Upper lobe of left lung (tissue), 6 donors: ENCODE data around the gene TBXAS1. TPM values are rescaled to one million over a fixed set of nuclear protein-coding genes. Genes with fewer than 3 reads are reported as not detected.

ENCODE experiments used
- ATAC-seq, 2 donors: fragments of 200-7000 bp; cut with Tn5 transposase; one replicate each; pipeline ENCODE4 v1.9.1; 2022; ENCODE audit warnings: mild to moderate bottlenecking in 2 of 2, moderate library complexity in 2 of 2; ENCODE audit not compliant: low FRiP score in 2 of 2
- DNase-seq, 2 donors: peaks; one replicate each; pipeline ENCODE4 v3.0.0-alpha.2; 2019 to 2020
- H3K27ac ChIP-seq, 4 donors: fragments of 200-600 bp; sonication (generic); one replicate each; pipeline ENCODE4 v1.5.1; 2016 to 2019
- H3K27me3 ChIP-seq, 4 donors: fragments of 200-600 bp; sonication (generic); one replicate each; pipeline ENCODE4 v1.5.1; 2017 to 2019
- H3K36me3 ChIP-seq, 4 donors: fragments of 200-600 bp; sonication (generic); one replicate each; pipeline ENCODE4 v1.5.1; 2016 to 2019
- H3K4me1 ChIP-seq, 4 donors: fragments of 200-600 bp; sonication (generic); one replicate each; pipeline ENCODE4 v1.5.1; 2018 to 2019
- H3K4me3 ChIP-seq, 4 donors: fragments of 200-600 bp; sonication (generic); one replicate each; pipeline ENCODE4 v1.5.1; 2017 to 2019; ENCODE audit warnings: mild to moderate bottlenecking in 2 of 4, moderate library complexity in 1 of 4
- H3K9me3 ChIP-seq, 4 donors: fragments of 200-600 bp; sonication (generic); one replicate each; pipeline ENCODE4 v1.5.1; 2018 to 2019
- EP300 ChIP-seq, 4 donors: sonication (generic); formaldehyde crosslinking; IDR thresholded peaks; one replicate each; pipeline ENCODE4 v1.5.1; 2017; ENCODE audit warnings: antibody characterized with exemption in 4 of 4, control low read depth in 2 of 4
- POLR2A ChIP-seq, 4 donors: fragments of 450-650 bp; IDR thresholded peaks; one replicate each; pipeline ENCODE4 v1.5.1; 2016 to 2017; ENCODE audit warnings: antibody characterized with exemption in 4 of 4, mild to moderate bottlenecking in 2 of 4
- POLR2AphosphoS5 ChIP-seq, 2 donors: sonication (generic); formaldehyde crosslinking; IDR thresholded peaks; one replicate each; pipeline ENCODE4 v1.5.1; 2017; ENCODE audit warnings: antibody characterized with exemption in 2 of 2
- WGBS, 2 donors: methylation state at CpG; one replicate each; pipeline ENCODE4 v1.1.5; 2017 to 2018; 5-methylcytosine and 5-hydroxymethylcytosine counted together
- total RNA-seq, 6 donors: library from RNA; depleted of rRNA in 4 of 6; stranded (reverse); fragments of >200 nt in 4 of 6; gene quantifications; one replicate each; pipeline versions ENCODE4 v1.1.0 to v1.2.1, GENCODE V29; 2016 to 2021
- TF ChIP-seq, protein P1 (sequence below), 6 experiments: fragments of 450-650 bp in 4 of 6; fragments of 200-600 bp in 2 of 6; sonication (generic) in 2 of 6; IDR thresholded peaks; one replicate each; pipeline ENCODE4 v1.5.1; 2016 to 2019; ENCODE audit warnings: antibody characterized with exemption in 6 of 6
- donor health status: DM: no; HTN: no; CAD: no; lungs with moderate emphysema.
- donor health status: DM: no; HTN: yes; CAD: no; lungs with severe emphysema.

TBXAS1 gene
- total RNA-seq, 6 donors from 2014 or later: 62.8 to 317 (median 85.6) TPM

DNA sequence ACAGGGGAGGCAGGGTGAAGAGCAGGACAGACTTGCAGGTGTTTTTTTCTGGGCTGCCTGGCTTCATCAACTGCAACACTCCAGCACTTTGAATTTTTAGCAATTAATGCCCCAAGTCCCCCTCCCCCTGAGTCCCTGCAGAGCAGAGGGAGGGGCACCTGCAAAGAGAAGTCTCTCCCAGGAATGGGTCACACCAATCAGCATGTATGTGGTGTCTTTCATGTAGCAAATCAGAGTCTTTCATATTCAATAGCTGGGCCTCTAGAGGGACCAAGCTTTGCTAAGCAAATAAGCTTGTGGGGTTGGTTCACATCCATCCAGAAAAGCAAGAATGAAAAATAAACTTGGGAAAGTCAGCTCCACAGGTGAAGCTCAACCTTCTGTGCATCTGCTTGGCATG lies 143.0 kb downstream of the TBXAS1 start:
- no peak for ATAC-seq
- TF ChIP-seq, protein P1, sequence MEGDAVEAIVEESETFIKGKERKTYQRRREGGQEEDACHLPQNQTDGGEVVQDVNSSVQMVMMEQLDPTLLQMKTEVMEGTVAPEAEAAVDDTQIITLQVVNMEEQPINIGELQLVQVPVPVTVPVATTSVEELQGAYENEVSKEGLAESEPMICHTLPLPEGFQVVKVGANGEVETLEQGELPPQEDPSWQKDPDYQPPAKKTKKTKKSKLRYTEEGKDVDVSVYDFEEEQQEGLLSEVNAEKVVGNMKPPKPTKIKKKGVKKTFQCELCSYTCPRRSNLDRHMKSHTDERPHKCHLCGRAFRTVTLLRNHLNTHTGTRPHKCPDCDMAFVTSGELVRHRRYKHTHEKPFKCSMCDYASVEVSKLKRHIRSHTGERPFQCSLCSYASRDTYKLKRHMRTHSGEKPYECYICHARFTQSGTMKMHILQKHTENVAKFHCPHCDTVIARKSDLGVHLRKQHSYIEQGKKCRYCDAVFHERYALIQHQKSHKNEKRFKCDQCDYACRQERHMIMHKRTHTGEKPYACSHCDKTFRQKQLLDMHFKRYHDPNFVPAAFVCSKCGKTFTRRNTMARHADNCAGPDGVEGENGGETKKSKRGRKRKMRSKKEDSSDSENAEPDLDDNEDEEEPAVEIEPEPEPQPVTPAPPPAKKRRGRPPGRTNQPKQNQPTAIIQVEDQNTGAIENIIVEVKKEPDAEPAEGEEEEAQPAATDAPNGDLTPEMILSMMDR (IDR thresholded peaks at IDR 0.05): no peak
- no peak for TF ChIP-seq POLR2A (IDR thresholded peaks at IDR 0.05)
- no peak for TF ChIP-seq EP300 (IDR thresholded peaks at IDR 0.05)
- TF ChIP-seq POLR2AphosphoS5 (IDR thresholded peaks at IDR 0.05): no peak
- no peaks in the 10 kb centered on the region for H3K36me3 ChIP-seq
- H3K4me1 ChIP-seq: no peaks in the 10 kb centered on the region
- H3K27ac ChIP-seq: no peak overlapping the region
- no peaks in the 10 kb centered on the region for H3K27me3 ChIP-seq
- H3K4me3 ChIP-seq: no peak overlapping the region
- DNase-seq: no peak
- no peaks in the 10 kb centered on the region for H3K9me3 ChIP-seq

DNA sequence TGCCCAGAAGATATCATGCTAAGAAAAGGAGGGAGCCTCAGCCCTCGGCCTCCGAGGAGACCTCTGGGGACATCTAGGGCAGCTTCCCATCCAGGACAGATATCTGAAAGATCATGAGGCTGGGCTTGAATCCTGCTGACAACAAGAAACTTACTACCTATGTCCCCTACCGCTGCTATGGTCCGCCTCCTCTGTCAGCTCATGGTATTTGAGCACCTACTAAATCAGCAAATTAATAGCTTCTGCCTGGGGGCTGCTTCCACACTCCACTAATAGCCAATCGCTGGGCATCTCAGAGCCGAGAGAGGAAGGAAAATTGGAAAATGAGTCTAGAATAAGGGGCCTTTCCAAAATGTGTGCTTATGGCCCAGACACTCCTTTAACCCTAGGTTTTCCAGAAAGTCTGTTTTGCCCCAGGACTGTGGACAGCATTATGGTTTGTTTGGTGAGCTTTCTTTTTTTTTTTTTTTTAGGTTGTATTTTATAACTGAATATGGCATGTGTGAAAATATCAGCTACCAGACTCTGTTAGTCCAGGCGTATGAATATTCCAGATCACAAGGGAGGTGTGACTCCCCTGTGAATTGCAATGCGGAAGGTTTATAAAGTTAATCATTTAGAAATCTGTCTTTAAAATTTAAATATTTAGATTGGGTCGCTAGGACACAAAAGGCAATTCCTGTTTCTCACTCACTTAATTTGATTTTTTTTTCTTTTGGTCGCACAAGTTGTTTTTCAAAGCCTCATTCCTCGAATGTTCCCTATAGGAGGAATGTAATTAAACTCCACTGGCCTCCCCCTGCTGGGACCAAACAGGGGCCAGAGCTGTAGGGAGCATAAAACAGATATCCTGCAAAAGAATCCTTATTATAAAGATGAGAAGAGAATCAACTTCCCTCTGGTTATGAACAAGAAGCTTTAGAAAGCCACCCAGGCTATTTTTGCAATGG lies 144.3 kb downstream of the TBXAS1 start:
- 79 to 81% methylated on average over 11 of the region's 11 CpGs for WGBS, 2 donors

DNA sequence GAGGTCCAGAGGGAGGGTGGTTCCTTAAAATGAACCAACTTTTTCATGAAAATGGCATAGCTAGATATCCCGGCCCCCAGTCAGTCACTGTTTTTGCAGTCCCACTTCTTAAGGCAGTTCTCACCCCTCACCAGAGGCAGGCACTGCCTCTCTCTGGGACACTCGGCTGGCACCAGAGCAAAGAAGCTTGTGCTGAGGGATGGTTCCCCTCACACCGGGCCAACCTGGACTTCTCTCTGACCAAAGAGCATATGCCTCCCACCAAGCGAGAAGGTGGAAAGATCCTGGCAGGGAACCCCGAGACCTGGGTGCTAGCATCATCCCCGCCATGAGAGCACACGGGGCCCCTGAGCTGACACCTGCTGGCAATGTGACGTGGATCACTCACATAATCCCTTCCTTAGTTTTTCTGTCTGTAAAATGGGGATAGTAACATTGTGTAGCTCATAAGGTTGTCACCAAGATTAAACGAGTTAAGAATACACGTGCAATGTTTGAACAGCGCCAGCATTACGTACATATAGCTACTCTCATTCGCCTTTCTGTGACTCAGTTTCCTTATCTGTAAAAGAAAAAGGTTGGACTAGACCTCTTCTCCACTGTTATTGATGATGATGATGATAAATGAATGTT lies 145.2 kb downstream of the TBXAS1 start:
- no peaks in the 10 kb centered on the region for H3K36me3 ChIP-seq
- H3K27ac ChIP-seq: no peak overlapping the region
- no peaks in the 10 kb centered on the region for H3K4me1 ChIP-seq
- H3K4me3 ChIP-seq: no peak overlapping the region
- H3K27me3 ChIP-seq: no peaks in the 10 kb centered on the region
- WGBS, 2 donors: 95 to 96% methylated on average over 9 to 13 of the region's 13 CpGs
- DNase-seq (no peak), ATAC-seq (no peak)
- TF ChIP-seq POLR2A (IDR thresholded peaks at IDR 0.05) (no peak), POLR2AphosphoS5 (IDR thresholded peaks at IDR 0.05) (no peak), EP300 (IDR thresholded peaks at IDR 0.05) (no peak)
- TF ChIP-seq, protein P1 (IDR thresholded peaks at IDR 0.05): no peak
- H3K9me3 ChIP-seq: no peaks in the 10 kb centered on the region

More for the DNA sequence above, 144.3 kb downstream of the TBXAS1 start:
- H3K4me1 ChIP-seq: no peaks in the 10 kb centered on the region
- H3K36me3 ChIP-seq: no peaks in the 10 kb centered on the region
- TF ChIP-seq, protein P1 (IDR thresholded peaks at IDR 0.05): no peak
- TF ChIP-seq POLR2AphosphoS5 (IDR thresholded peaks at IDR 0.05) (no peak), POLR2A (IDR thresholded peaks at IDR 0.05) (no peak), EP300 (IDR thresholded peaks at IDR 0.05) (no peak)
- DNase-seq (no peak), ATAC-seq (no peak)
- H3K4me3 ChIP-seq: no peak overlapping the region
- no peaks in the 10 kb centered on the region for H3K9me3 ChIP-seq
- H3K27ac ChIP-seq: no peak overlapping the region
- H3K27me3 ChIP-seq: no peaks in the 10 kb centered on the region

DNA sequence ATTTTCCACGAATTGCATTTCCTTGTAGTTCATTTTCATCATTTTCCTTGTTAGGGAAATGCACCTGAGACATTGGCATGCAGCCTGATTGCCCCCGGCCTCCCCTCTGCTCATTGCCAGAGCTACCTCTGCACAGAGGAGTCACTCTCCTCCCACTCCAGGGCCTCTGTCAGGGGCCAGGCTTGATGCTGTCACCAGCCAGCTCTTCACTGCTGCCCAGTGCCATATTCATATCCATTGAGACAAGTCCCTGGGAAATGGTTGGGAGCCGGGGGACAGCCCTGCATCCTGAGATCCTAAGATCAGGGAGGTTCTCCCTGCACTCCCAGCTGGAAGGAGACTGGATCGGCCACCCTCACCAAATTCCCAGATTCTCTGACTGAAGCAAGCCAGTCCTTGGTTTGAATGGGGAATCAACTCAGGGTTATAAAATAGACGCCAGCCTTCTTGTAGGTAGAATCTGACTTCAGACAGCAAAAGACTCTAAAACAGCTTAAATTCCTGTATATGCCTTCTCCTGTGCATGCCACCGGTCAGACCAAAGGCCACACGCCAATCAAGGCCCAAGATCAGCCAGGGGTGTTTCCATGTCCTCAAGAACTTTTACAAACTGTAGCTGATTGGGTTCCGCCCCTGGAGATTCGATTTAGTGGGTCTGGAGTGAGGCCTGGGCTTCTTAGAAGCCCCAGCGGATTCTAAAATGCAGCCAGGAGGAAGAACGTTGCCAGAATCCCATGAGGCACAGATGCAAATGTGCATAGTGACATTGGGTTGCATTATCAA lies 147.2 kb downstream of the TBXAS1 start:
- Histone ChIP-seq H3K27me3 (no peaks in the 10 kb centered on the region), H3K4me3 (no peak overlapping the region), H3K9me3 (no peaks in the 10 kb centered on the region), H3K4me1 (peaks cover 0 to 4% (median 0%) of the 10 kb centered on the region in 4 donors), H3K36me3 (no peaks in the 10 kb centered on the region), H3K27ac (no peak overlapping the region)
- TF ChIP-seq POLR2AphosphoS5 (IDR thresholded peaks at IDR 0.05): no peak
- no peak for TF ChIP-seq EP300 (IDR thresholded peaks at IDR 0.05)
- TF ChIP-seq POLR2A (IDR thresholded peaks at IDR 0.05): no peak
- TF ChIP-seq, protein P1 (IDR thresholded peaks at IDR 0.05): no peak
- DNase-seq (no peak), ATAC-seq (no peak)
- WGBS, 2 donors: 87 to 90% methylated on average over 10 to 11 of the region's 11 CpGs
